ENCODE data around the gene TP53TG5. TPM values are rescaled to one million over a fixed set of nuclear protein-coding genes. Genes with fewer than 3 reads are reported as not detected.

The TP53TG5 gene
- total RNA-seq, 2 experiments from 2014 or later = not detected

DNA sequence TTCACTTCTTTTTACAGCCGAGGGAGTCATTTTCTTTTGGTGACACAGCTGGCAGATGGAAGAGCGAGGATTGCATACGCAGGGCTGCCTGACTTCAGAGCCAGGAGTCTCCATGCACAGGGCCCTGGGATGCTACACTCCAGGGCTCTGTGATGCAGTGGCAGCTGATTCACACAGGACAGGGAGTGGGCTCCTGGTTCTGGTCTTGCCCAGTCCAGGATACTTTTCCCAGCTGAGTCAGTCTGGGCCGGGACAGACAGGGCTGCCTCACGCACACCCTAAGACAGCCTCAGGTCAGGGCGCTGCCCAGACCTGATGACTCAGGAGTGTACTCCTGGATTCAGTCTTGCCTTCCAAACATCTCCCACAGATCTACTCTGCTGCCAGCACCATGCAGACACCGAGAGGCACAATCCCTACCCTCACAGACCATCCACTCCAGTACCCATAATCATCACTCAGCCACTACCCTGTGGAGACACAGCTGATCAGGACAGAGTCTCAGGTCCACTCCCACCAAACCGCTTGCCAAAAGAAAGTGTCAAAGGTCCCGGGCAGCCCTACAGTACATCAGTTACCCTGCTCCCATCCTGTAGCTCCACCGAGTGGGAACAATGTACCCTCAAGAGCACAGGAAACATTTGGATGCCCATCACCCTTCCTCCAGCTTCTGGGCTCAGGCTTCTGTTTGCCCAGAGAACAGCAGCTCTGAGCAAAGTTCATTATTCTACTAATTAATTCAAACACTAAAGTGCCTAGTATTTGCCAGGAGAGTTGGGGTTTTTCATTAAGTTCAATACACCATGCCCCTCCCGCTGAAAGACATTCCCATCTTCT lies 41.4 kb downstream of the TP53TG5 start:
- Histone ChIP-seq H2AFZ (ENCODE audit: low read length) (no peak overlapping the region), H3K4me2 (ENCODE audit: low read length) (no peak overlapping the region), H4K20me1 (ENCODE audit: insufficient read depth, low read length) (no peaks in the 10 kb centered on the region), H3K36me3 (ENCODE audit: insufficient read depth, low read length) (no peaks in the 10 kb centered on the region), H3K9me2 (ENCODE audit: insufficient read depth, low read length) (no peaks in the 10 kb centered on the region), H3K9me3 (ENCODE audit: low read length) (no peaks in the 10 kb centered on the region), H3K79me2 (ENCODE audit: insufficient read depth, low read depth, low read length) (no peaks in the 10 kb centered on the region), H3K4me1 (ENCODE audit: insufficient read depth, low read length, poor library complexity, severe bottlenecking) (peaks cover 26% of the 10 kb centered on the region), H3K27ac (ENCODE audit: low read depth, low read length, poor library complexity, severe bottlenecking) (no peak overlapping the region), H3K4me3 (ENCODE audit: low read depth, low read length, poor library complexity, severe bottlenecking) (no peak overlapping the region)
- ChIA-PET CTCF (ENCODE audit: unreplicated experiment) (interaction anchor here (0.5 kb wide), 1 partner anchor 122 kb away, joined by 4 read pairs; no protein-coding TSS in a partner anchor), POLR2A (no interaction called here)
- no peak for DNase-seq (ENCODE audit: low spot score)
- intact Hi-C loops (cut with micrococcal nuclease; ENCODE audit: unreplicated experiment) = no loop called here
- no TSS peak for BruUV-seq (replicated peaks)
- TF ChIP-seq CTCF (conservative IDR thresholded peaks at IDR 0.05; ENCODE audit: low read length) = no peak

DNA sequence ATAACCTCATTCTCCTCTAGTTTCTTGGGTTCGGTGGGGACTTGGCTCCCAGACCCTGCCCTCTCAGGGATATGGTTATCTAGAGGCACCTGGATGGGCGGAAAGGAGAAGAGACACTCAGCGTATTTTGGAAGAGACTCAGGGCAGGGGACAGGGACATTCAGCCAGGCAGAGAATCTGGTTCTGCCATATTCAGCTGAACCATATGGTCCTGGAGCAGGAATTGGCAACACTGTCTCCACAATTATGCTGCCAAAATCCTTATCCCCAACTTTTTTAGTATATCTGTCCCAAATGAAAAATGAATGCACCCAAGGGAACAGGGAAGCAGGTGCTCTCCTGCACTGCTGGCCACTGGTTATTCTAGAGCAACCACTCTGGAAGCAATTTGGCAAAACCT lies 47.6 kb downstream of the TP53TG5 start:
- intact Hi-C loops (cut with micrococcal nuclease; ENCODE audit: unreplicated experiment) = no loop called here
- H3K9me2 ChIP-seq (ENCODE audit: insufficient read depth, low read length) = no peaks in the 10 kb centered on the region
- H4K20me1 ChIP-seq (ENCODE audit: insufficient read depth, low read length) = no peaks in the 10 kb centered on the region
- peaks cover 13% of the 10 kb centered on the region for H3K4me1 ChIP-seq (ENCODE audit: insufficient read depth, low read length, poor library complexity, severe bottlenecking)
- no peak for DNase-seq (ENCODE audit: low spot score)
- POLR2A ChIA-PET = no interaction called here
- H3K27ac ChIP-seq (ENCODE audit: low read depth, low read length, poor library complexity, severe bottlenecking) = no peak overlapping the region
- no TSS peak for BruUV-seq (replicated peaks)
- no peak overlapping the region for H3K4me2 ChIP-seq (ENCODE audit: low read length)
- TF ChIP-seq EZH2phosphoT487 (IDR thresholded peaks at IDR 0.05; ENCODE audit: borderline replicate concordance, low read depth, low read length) (no peak), CTCF (conservative IDR thresholded peaks at IDR 0.05; ENCODE audit: low read length) (no peak)
- no peaks in the 10 kb centered on the region for H3K79me2 ChIP-seq (ENCODE audit: insufficient read depth, low read depth, low read length)
- no peaks in the 10 kb centered on the region for H3K9me3 ChIP-seq (ENCODE audit: low read length)
- no peak overlapping the region for H3K4me3 ChIP-seq (ENCODE audit: low read depth, low read length, poor library complexity, severe bottlenecking)
- H2AFZ ChIP-seq (ENCODE audit: low read length) = no peak overlapping the region
- H3K36me3 ChIP-seq (ENCODE audit: insufficient read depth, low read length) = no peaks in the 10 kb centered on the region
- CTCF ChIA-PET (ENCODE audit: unreplicated experiment) = no interaction called here

DNA sequence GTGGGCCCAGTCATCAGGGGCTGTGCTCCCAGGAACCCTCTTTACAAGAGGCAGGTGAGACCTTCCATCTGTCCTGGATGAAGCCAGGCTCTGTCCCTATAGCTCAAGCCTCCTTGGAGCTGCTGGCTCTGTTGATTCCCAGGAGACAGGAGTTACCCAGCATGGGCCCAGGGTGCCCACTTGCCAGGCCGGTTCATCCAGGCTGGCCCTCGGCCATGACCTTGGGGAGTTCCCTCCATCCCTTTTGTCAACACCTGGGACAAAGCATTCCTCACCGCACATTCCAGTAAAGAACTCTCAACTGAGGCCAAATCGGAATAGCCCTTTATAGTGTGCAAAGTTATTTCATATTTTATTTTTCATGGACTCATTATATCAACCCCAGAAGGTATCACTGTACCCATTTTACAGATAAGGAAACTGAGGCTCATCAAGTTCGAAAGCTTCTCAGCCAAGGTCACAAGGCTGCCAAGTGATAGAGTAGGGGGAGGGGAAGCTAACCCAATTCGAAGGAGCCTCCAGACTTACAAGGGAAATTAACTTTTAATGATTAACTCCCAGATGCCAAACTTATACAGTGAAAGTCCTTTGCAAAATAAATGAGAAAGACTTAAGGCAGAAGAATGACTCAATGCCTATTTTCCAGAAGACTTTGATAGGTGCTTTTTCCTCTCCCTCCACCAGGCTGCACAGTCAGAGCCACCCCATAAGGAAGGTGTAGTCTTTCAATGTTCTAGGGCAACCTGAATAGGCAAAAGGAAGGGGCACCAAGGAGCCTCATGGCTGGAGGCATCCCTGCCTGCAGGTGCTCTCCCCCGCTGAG lies 48.4 kb downstream of the TP53TG5 start:
- no peak for DNase-seq (ENCODE audit: low spot score)
- intact Hi-C loops (cut with micrococcal nuclease; ENCODE audit: unreplicated experiment) = no loop called here
- CTCF ChIA-PET (ENCODE audit: unreplicated experiment) = no interaction called here

More for the DNA sequence above, 48.4 kb downstream of the TP53TG5 start:
- Histone ChIP-seq H2AFZ (ENCODE audit: low read length) (no peak overlapping the region), H3K27ac (ENCODE audit: low read depth, low read length, poor library complexity, severe bottlenecking) (no peak overlapping the region), H3K9me2 (ENCODE audit: insufficient read depth, low read length) (no peaks in the 10 kb centered on the region), H3K9me3 (ENCODE audit: low read length) (no peaks in the 10 kb centered on the region), H3K36me3 (ENCODE audit: insufficient read depth, low read length) (no peaks in the 10 kb centered on the region), H3K4me3 (ENCODE audit: low read depth, low read length, poor library complexity, severe bottlenecking) (no peak overlapping the region), H3K79me2 (ENCODE audit: insufficient read depth, low read depth, low read length) (no peaks in the 10 kb centered on the region), H3K4me1 (ENCODE audit: insufficient read depth, low read length, poor library complexity, severe bottlenecking) (peaks cover 21% of the 10 kb centered on the region), H3K4me2 (ENCODE audit: low read length) (no peak overlapping the region), H4K20me1 (ENCODE audit: insufficient read depth, low read length) (no peaks in the 10 kb centered on the region)
- BruUV-seq (replicated peaks) = no TSS peak
- POLR2A ChIA-PET = no interaction called here
- no peak for TF ChIP-seq EZH2phosphoT487 (IDR thresholded peaks at IDR 0.05; ENCODE audit: borderline replicate concordance, low read depth, low read length)
- TF ChIP-seq CTCF (conservative IDR thresholded peaks at IDR 0.05; ENCODE audit: low read length) = 0 out of 2 replicates have a peak, but pooled peaks have one; percentile 12
